ENCODE results near the gene TTLL8.

DNA sequence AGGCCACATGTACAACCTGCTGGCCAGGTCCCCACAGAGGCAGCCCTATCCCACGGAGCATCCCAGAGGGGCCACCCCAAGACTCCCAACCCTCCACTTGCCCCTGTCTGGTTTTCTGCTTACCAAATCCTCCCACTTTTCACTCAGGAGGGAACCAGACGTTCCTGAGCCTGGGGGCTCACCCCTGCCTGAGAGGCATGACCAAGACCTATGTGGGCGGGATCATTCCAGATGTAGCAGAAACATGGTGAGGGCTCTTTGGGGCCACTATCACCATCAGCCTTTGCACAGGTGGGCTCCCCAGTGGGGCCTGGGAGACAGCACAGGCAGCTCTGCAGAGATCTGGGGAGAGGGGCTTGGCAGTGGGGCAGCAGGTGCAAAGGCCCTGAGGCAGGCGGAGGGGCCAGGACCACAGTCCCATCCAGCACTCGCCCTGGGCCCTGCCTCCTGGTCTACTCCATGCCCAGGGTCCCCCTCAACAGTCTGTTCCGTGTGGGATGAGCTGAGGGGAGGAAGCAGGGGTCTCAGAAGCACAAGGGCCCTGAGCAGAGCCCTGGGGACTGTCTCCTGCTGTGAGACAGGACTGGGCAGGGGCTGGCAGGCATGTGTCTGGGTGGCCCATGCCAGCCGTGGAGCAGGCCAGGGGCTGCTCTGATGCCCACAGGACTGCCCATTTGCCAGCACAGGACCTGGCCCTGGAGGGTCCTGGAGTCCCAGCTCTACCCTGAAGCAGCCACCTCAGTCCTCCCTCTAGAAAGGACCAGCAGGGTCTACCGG is 88.2 kb downstream of the TTLL8 start:
- no peak for TF ChIP-seq CTCF (IDR thresholded peaks at IDR 0.05)
- no peak for TF ChIP-seq POLR2A (IDR thresholded peaks at IDR 0.05)
- no peak for TF ChIP-seq EP300 (IDR thresholded peaks at IDR 0.05; ENCODE audit: low read depth)
- no peak for TF ChIP-seq POLR2AphosphoS5 (IDR thresholded peaks at IDR 0.05)
